Uterus (tissue), 2 donors: ENCODE results near the gene KCNQ5.

Source experiments
- POLR2A ChIP-seq, 2 donors: fragments of 450-650 bp; IDR thresholded peaks; one replicate each; pipeline ENCODE4 v1.6.1; 2016; ENCODE audit warnings: antibody characterized with exemption in 2 of 2, mild to moderate bottlenecking in 1 of 2, moderate library complexity in 1 of 2
- TF ChIP-seq, protein P1 (sequence below), 4 experiments: fragments of 200-600 bp in 2 of 4; fragments of 450-650 bp in 2 of 4; sonication (generic) in 2 of 4; IDR thresholded peaks; one replicate each; pipeline ENCODE4 v1.5.1; 2016 to 2019; ENCODE audit warnings: antibody characterized with exemption in 4 of 4, mild to moderate bottlenecking in 2 of 4, moderate library complexity in 1 of 4

DNA sequence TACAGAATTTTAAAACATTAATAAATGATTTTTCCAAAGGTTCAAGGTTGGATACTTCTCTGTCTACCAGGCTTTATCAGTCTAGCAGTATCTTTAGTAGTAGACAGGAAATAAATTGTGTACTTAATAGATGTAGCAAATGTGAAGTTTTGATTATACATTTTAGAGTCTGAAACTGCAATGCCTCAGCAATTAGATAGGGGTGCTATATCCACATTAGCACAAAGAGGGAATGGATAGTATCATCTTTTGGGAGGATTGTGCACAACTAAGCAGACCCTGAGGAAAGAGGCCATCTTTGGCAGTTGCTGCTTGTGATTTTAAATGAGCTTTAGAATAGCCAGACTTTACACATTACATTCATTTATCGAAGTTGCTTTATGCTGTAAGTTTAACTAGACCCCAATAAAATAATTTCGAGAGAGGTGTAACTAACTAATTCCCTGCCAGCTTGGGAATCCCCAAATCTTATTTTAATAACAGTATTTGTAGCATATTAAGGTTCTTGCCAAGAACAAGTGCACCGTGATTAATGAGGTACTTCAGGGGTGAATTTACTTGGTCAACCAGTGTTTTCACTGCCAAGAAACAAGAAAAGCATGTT is 2.8 kb downstream of the KCNQ5 start:
- TF ChIP-seq, protein P1, sequence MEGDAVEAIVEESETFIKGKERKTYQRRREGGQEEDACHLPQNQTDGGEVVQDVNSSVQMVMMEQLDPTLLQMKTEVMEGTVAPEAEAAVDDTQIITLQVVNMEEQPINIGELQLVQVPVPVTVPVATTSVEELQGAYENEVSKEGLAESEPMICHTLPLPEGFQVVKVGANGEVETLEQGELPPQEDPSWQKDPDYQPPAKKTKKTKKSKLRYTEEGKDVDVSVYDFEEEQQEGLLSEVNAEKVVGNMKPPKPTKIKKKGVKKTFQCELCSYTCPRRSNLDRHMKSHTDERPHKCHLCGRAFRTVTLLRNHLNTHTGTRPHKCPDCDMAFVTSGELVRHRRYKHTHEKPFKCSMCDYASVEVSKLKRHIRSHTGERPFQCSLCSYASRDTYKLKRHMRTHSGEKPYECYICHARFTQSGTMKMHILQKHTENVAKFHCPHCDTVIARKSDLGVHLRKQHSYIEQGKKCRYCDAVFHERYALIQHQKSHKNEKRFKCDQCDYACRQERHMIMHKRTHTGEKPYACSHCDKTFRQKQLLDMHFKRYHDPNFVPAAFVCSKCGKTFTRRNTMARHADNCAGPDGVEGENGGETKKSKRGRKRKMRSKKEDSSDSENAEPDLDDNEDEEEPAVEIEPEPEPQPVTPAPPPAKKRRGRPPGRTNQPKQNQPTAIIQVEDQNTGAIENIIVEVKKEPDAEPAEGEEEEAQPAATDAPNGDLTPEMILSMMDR (IDR thresholded peaks at IDR 0.05) = peak in 3 of 4 experiments; percentile 13 to 20 (median 13)
- no peak for TF ChIP-seq POLR2A (IDR thresholded peaks at IDR 0.05)
